ENCODE data around the gene TAF8. TPM values are rescaled to one million over a fixed set of nuclear protein-coding genes. Genes with fewer than 3 reads are reported as not detected.
A peak's percentile ranks its signal among the peaks of the same experiment; 100 is the strongest.

The TAF8 gene
- total RNA-seq, 4 donors from 2014 or later: 6.0 to 33.2 (median 10.8) TPM

DNA sequence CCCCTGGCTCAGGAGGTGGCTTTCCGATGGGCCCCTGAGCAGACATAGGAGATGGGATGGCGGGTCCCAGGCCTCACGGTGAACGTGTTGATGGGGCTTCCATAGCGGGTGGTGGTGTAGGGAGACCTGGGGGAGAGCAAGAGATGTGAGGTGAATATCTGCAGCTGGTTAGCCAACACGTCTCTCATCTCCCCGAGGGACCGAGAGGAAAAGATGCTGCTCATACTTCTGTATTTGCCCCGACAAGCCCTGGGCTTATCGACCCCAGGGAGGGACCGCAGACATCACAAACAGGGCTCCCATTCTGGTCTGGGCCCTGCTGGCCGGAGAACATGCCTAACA, 53.4 kb downstream of the TAF8 start:
- peak overlapping the region in 2 of 4 donors; percentile 46 to 64 for H3K4me3 ChIP-seq
- H3K27me3 ChIP-seq: peaks cover 0 to 6% (median 0%) of the 10 kb centered on the region in 4 donors
- peaks cover 44 to 89% (median 47%) of the 10 kb centered on the region in 3 donors for H3K4me1 ChIP-seq
- DNase-seq: no peak
- intact Hi-C loops (cut with DNase I): no loop called here
- peak overlapping the region; percentile 43 to 92 (median 69) for H3K27ac ChIP-seq
- H3K36me3 ChIP-seq: peaks cover 0 to 61% (median 7%) of the 10 kb centered on the region in 3 donors
- WGBS, 2 donors: 68 to 74% methylated on average over 11 to 12 of the region's 12 CpGs
- H3K9me3 ChIP-seq: no peaks in the 10 kb centered on the region
- TF ChIP-seq, protein P1, sequence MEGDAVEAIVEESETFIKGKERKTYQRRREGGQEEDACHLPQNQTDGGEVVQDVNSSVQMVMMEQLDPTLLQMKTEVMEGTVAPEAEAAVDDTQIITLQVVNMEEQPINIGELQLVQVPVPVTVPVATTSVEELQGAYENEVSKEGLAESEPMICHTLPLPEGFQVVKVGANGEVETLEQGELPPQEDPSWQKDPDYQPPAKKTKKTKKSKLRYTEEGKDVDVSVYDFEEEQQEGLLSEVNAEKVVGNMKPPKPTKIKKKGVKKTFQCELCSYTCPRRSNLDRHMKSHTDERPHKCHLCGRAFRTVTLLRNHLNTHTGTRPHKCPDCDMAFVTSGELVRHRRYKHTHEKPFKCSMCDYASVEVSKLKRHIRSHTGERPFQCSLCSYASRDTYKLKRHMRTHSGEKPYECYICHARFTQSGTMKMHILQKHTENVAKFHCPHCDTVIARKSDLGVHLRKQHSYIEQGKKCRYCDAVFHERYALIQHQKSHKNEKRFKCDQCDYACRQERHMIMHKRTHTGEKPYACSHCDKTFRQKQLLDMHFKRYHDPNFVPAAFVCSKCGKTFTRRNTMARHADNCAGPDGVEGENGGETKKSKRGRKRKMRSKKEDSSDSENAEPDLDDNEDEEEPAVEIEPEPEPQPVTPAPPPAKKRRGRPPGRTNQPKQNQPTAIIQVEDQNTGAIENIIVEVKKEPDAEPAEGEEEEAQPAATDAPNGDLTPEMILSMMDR (IDR thresholded peaks at IDR 0.05): no peak
- no peak for TF ChIP-seq POLR2A (IDR thresholded peaks at IDR 0.05)

DNA sequence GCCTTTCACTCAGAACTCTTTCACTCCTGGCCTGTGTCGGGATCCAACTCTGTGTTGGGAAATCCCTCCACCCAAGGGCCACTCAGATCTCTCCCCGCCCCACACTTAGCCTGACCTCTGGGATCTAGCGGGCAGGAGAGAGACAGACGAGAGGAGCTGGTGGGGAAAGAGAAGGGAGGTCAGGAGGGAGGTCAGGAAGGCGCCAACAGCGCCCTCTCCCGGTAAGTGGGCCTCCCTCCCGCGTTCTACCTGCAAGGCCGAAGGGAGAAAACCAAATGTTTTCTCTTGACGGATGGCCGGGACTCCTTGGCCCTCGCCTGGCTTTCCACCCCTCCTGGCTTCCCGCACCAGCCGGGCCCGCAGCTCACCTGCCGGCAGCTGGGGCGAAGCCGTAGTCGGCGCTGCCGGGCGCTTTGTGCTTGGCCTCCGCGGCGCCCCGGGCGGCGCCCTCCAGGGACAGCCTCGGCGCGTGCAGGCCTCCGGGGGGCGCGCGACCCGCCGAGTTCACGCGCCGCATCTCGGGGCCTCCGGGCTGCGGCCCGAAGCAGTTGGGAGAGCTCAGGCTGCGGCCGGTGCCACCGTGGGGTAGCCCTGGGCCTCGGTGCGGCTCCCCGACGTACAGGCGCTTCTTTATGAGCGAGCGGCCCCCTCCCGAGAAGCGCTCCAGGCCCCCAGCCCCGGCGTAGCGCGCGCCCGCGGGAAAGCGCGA, 53.9 kb downstream of the TAF8 start:
- H3K27ac ChIP-seq: peak overlapping the region; percentile 43 to 92 (median 69)
- H3K4me3 ChIP-seq: peak overlapping the region; percentile 15 to 64 (median 35)
- peaks cover 5 to 66% (median 7%) of the 10 kb centered on the region in 3 donors for H3K36me3 ChIP-seq
- peaks cover 39 to 84% (median 42%) of the 10 kb centered on the region in 3 donors for H3K4me1 ChIP-seq
- H3K27me3 ChIP-seq: peaks cover 0 to 6% (median 0%) of the 10 kb centered on the region in 4 donors
- 23 to 85% methylated on average over 5 to 12 of the region's 66 CpGs for WGBS, 2 donors
- DNase-seq: no peak
- no peaks in the 10 kb centered on the region for H3K9me3 ChIP-seq
- TF ChIP-seq POLR2A (IDR thresholded peaks at IDR 0.05): no peak
- TF ChIP-seq, protein P1 (IDR thresholded peaks at IDR 0.05): peak; percentile 37 to 65 (median 56)
- intact Hi-C loops (cut with DNase I): no loop called here

DNA sequence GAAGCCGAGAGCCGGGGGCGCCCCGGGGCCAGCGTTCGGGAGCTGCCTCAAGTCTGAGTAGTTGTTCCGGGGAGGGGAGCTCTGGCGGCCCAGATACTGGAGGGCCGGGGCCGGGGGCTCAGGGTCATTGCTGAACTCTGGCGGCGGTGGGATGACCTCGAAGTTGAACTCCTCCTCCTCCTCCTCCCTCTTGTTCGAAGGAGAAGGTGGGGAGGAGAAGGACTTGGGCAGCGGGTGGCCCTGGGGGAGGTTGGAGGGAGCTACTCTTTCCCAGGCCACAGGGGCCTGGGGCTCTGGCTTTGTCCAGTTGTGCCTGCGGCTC, 54.4 kb downstream of the TAF8 start:
- H3K27me3 ChIP-seq: peaks cover 0 to 6% (median 0%) of the 10 kb centered on the region in 4 donors
- H3K4me1 ChIP-seq: peaks cover 34 to 79% (median 40%) of the 10 kb centered on the region in 3 donors
- H3K9me3 ChIP-seq: no peaks in the 10 kb centered on the region
- intact Hi-C loops (cut with DNase I): no loop called here
- H3K4me3 ChIP-seq: peak overlapping the region; percentile 15 to 64 (median 35)
- peak overlapping the region in 3 of 4 donors; percentile 43 to 92 (median 50) for H3K27ac ChIP-seq
- no peak for TF ChIP-seq POLR2A (IDR thresholded peaks at IDR 0.05)
- TF ChIP-seq, protein P1 (IDR thresholded peaks at IDR 0.05): no peak
- H3K36me3 ChIP-seq: peaks cover 7 to 71% (median 7%) of the 10 kb centered on the region in 3 donors
- no peak for DNase-seq
- WGBS, 2 donors: 80 to 100% methylated on average over 2 of the region's 16 CpGs

DNA sequence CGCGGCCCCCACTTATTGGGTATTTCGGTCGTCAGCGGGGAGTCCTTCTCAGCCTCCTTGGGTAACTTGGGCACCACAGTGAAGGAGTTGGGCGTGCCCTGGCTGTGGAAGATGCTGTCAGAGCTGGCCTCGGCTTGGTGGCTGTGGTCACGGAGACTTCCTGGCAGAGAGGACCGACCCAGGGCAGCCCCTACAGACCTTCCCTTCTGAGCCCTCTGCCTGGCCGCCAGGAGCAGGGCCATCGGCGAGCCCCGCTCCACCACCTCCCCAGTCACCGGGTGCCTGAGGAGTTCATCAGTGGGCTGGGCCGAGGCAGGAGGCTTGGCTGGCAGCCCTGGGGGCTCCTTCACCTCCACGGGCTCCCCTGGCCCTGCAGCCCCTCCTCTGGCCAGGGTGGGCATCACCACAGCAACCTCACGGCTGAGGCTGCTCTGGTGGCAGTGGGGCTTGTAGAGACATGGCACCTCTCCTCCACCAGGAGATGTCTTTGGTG, 54.9 kb downstream of the TAF8 start:
- DNase-seq: no peak
- WGBS, 2 donors: 91% methylated on average over 5 of the region's 17 CpGs; no CpG with 5 or more reads in 1 of the 2 donors
- H3K27ac ChIP-seq: peak overlapping the region in 1 of 4 donors; percentile 92
- H3K9me3 ChIP-seq: no peaks in the 10 kb centered on the region
- peaks cover 7 to 75% (median 7%) of the 10 kb centered on the region in 3 donors for H3K36me3 ChIP-seq
- peaks cover 0 to 6% (median 0%) of the 10 kb centered on the region in 4 donors for H3K27me3 ChIP-seq
- peak overlapping the region in 1 of 4 donors; percentile 64 for H3K4me3 ChIP-seq
- intact Hi-C loops (cut with DNase I): no loop called here
- TF ChIP-seq, protein P1 (IDR thresholded peaks at IDR 0.05): peak in 1 of 6 experiments; percentile 7
- no peak for TF ChIP-seq POLR2A (IDR thresholded peaks at IDR 0.05)
- H3K4me1 ChIP-seq: peaks cover 29 to 74% (median 35%) of the 10 kb centered on the region in 3 donors

DNA sequence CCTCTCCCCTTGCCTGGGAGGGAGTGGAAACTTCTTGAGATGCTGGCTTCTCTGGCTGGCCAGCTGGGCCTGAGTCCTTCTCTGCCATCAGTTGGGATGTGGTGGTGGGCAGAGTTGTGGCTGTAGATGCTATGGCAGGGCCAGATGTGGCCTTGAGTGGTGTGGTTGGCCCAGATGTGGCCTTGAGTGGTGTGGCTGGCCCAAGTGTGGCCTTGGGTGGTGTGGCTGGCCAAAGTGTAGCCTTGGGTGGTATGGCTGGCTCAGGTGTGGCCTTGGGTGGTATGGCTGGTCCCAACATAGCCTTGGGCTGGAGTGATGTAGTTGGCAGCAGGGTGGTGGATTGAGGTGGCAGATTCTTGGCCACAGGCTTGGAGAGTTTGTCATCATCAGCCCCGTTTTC, 55.4 kb downstream of the TAF8 start:
- peaks cover 0 to 6% (median 0%) of the 10 kb centered on the region in 4 donors for H3K27me3 ChIP-seq
- DNase-seq: no peak
- peaks cover 7 to 78% (median 7%) of the 10 kb centered on the region in 3 donors for H3K36me3 ChIP-seq
- no peak overlapping the region for H3K4me3 ChIP-seq
- intact Hi-C loops (cut with DNase I): no loop called here
- 33 to 67% methylated on average over 1 of the region's 1 CpG for WGBS, 2 donors
- H3K4me1 ChIP-seq: peaks cover 24 to 69% (median 30%) of the 10 kb centered on the region in 3 donors
- no peaks in the 10 kb centered on the region for H3K9me3 ChIP-seq
- TF ChIP-seq POLR2A (IDR thresholded peaks at IDR 0.05): no peak
- TF ChIP-seq, protein P1 (IDR thresholded peaks at IDR 0.05): no peak
- peak overlapping the region in 1 of 4 donors; percentile 92 for H3K27ac ChIP-seq

Data from esophagus squamous epithelium (tissue), 5 donors.